ENCODE results near the gene RNF31. TPM values are rescaled to one million over a fixed set of nuclear protein-coding genes. Genes with fewer than 3 reads are reported as not detected.

The RNF31 gene
- total RNA-seq, 2 experiments from 2014 or later, result 37.8 to 57.8 TPM

- TF ChIP-seq EZH2phosphoT487 (IDR thresholded peaks at IDR 0.05; ENCODE audit: borderline replicate concordance, low read depth, low read length), result no peak
- TF ChIP-seq CTCF (conservative IDR thresholded peaks at IDR 0.05; ENCODE audit: low read length), result no peak
- CTCF ChIA-PET (ENCODE audit: unreplicated experiment), result no interaction called here
These were observed 30.1 kb upstream of the RNF31 start for GRCh38 chr14:24117179-24117578.

GRCh38 chr14:24119691-24120090 lies 27.6 kb upstream of the RNF31 start:
- Histone ChIP-seq H3K4me2 (ENCODE audit: low read length) (no peak overlapping the region), H3K79me2 (ENCODE audit: insufficient read depth, low read depth, low read length) (peaks cover 8% of the 10 kb centered on the region; the same call in 1 of the 2 replicates), H3K36me3 (ENCODE audit: insufficient read depth, low read length) (peaks cover 65% of the 10 kb centered on the region), H2AFZ (ENCODE audit: low read length) (no peak overlapping the region), H3K9me3 (ENCODE audit: low read length) (no peaks in the 10 kb centered on the region), H4K20me1 (ENCODE audit: insufficient read depth, low read length) (no peaks in the 10 kb centered on the region), H3K9me2 (ENCODE audit: insufficient read depth, low read length) (no peaks in the 10 kb centered on the region), H3K4me1 (ENCODE audit: insufficient read depth, low read length, poor library complexity, severe bottlenecking) (peaks cover 11% of the 10 kb centered on the region), H3K27ac (ENCODE audit: low read depth, low read length, poor library complexity, severe bottlenecking) (no peak overlapping the region), H3K4me3 (ENCODE audit: low read depth, low read length, poor library complexity, severe bottlenecking) (no peak overlapping the region)
- POLR2A ChIA-PET, result interaction anchor here (0.6 kb wide), 1 partner anchor 15 kb away, joined by 3 read pairs; no protein-coding TSS in a partner anchor
- no peak for TF ChIP-seq CTCF (conservative IDR thresholded peaks at IDR 0.05; ENCODE audit: low read length)
- intact Hi-C loops (cut with micrococcal nuclease; ENCODE audit: unreplicated experiment), result no loop called here
- DNase-seq (ENCODE audit: low spot score), result no peak
- CTCF ChIA-PET (ENCODE audit: unreplicated experiment), result no interaction called here
- BruUV-seq (replicated peaks), result no TSS peak

More at GRCh38 chr14:24117179-24117578, 30.1 kb upstream of the RNF31 start:
- no peak for DNase-seq (ENCODE audit: low spot score)
- H3K4me1 ChIP-seq (ENCODE audit: insufficient read depth, low read length, poor library complexity, severe bottlenecking), result peaks cover 15% of the 10 kb centered on the region
- peak overlapping the region; percentile 95; the same call in 1 of the 2 replicates for H3K4me2 ChIP-seq (ENCODE audit: low read length)
- H3K79me2 ChIP-seq (ENCODE audit: insufficient read depth, low read depth, low read length), result peaks cover 8% of the 10 kb centered on the region; the same call in 1 of the 2 replicates
- no peaks in the 10 kb centered on the region for H3K9me3 ChIP-seq (ENCODE audit: low read length)
- BruUV-seq (replicated peaks), result no TSS peak
- H3K36me3 ChIP-seq (ENCODE audit: insufficient read depth, low read length), result peaks cover 50% of the 10 kb centered on the region
- POLR2A ChIA-PET, result interaction anchor here (1.1 to 4.2 kb wide), 3 partner anchors 10 to 24 kb away, joined by 3 to 64 read pairs (median 3); partner anchors contain the start of genes EMC9 and PCK2
- H4K20me1 ChIP-seq (ENCODE audit: insufficient read depth, low read length), result no peaks in the 10 kb centered on the region
- no peaks in the 10 kb centered on the region for H3K9me2 ChIP-seq (ENCODE audit: insufficient read depth, low read length)
- H3K27ac ChIP-seq (ENCODE audit: low read depth, low read length, poor library complexity, severe bottlenecking), result no peak overlapping the region
- intact Hi-C loops (cut with micrococcal nuclease; ENCODE audit: unreplicated experiment), result no loop called here
- H2AFZ ChIP-seq (ENCODE audit: low read length), result no peak overlapping the region
- no peak overlapping the region for H3K4me3 ChIP-seq (ENCODE audit: low read depth, low read length, poor library complexity, severe bottlenecking)

GRCh38 chr14:24121210-24121609 lies 26.1 kb upstream of the RNF31 start:
- Histone ChIP-seq H3K9me2 (ENCODE audit: insufficient read depth, low read length) (no peaks in the 10 kb centered on the region), H2AFZ (ENCODE audit: low read length) (no peak overlapping the region), H3K27ac (ENCODE audit: low read depth, low read length, poor library complexity, severe bottlenecking) (no peak overlapping the region), H3K4me3 (ENCODE audit: low read depth, low read length, poor library complexity, severe bottlenecking) (no peak overlapping the region), H3K36me3 (ENCODE audit: insufficient read depth, low read length) (peaks cover 65% of the 10 kb centered on the region), H3K9me3 (ENCODE audit: low read length) (no peaks in the 10 kb centered on the region), H3K4me1 (ENCODE audit: insufficient read depth, low read length, poor library complexity, severe bottlenecking) (peaks cover 2% of the 10 kb centered on the region), H3K4me2 (ENCODE audit: low read length) (no peak overlapping the region), H4K20me1 (ENCODE audit: insufficient read depth, low read length) (no peaks in the 10 kb centered on the region), H3K79me2 (ENCODE audit: insufficient read depth, low read depth, low read length) (no peaks in the 10 kb centered on the region)
- DNase-seq (ENCODE audit: low spot score), result no peak
- ChIA-PET POLR2A (interaction anchor here (0.7 kb wide), 1 partner anchor 14 kb away, joined by 3 read pairs; no protein-coding TSS in a partner anchor), CTCF (ENCODE audit: unreplicated experiment) (no interaction called here)
- intact Hi-C loops (cut with micrococcal nuclease; ENCODE audit: unreplicated experiment), result no loop called here
- BruUV-seq (replicated peaks), result no TSS peak
- no peak for TF ChIP-seq EZH2phosphoT487 (IDR thresholded peaks at IDR 0.05; ENCODE audit: borderline replicate concordance, low read depth, low read length)
- TF ChIP-seq CTCF (conservative IDR thresholded peaks at IDR 0.05; ENCODE audit: low read length), result no peak

Data from OCI-LY7 (cell line).